ENCODE results near the gene RUNX2.
A peak's percentile ranks its signal among the peaks of the same experiment; 100 is the strongest.

The RUNX2 gene

GRCh38 chr6:45689926-45690615 lies 361.9 kb downstream of the RUNX2 start:
- DNase-seq, result no peak

GRCh38 chr6:45690846-45691245 lies 362.7 kb downstream of the RUNX2 start:
- DNase-seq, result no peak

GRCh38 chr6:45691426-45691825 lies 363.3 kb downstream of the RUNX2 start:
- no peak for DNase-seq

- no peak for DNase-seq
Measured at GRCh38 chr6:45692021-45692420, 363.9 kb downstream of the RUNX2 start.

GRCh38 chr6:45696738-45697137 lies 368.6 kb downstream of the RUNX2 start:
- no peak for DNase-seq

GRCh38 chr6:45697605-45698004 lies 369.5 kb downstream of the RUNX2 start:
- no peak for DNase-seq

- DNase-seq, result no peak
Measured at GRCh38 chr6:45698046-45698445, 369.9 kb downstream of the RUNX2 start.

- no peak for DNase-seq
Measured at GRCh38 chr6:45699663-45700062, 371.5 kb downstream of the RUNX2 start.

- DNase-seq, result no peak
Measured at GRCh38 chr6:45702849-45703739, 375.0 kb downstream of the RUNX2 start.

- no peak for DNase-seq
Measured at GRCh38 chr6:45704056-45704800, 376.1 kb downstream of the RUNX2 start.

GRCh38 chr6:45705137-45705855 lies 377.2 kb downstream of the RUNX2 start:
- no peak for DNase-seq

GRCh38 chr6:45706319-45706718 lies 378.2 kb downstream of the RUNX2 start:
- DNase-seq, result no peak

GRCh38 chr6:45707176-45707575 lies 379.0 kb downstream of the RUNX2 start:
- no peak for DNase-seq

GRCh38 chr6:45709781-45710220 lies 381.7 kb downstream of the RUNX2 start:
- DNase-seq, result no peak

GRCh38 chr6:45710304-45710821 lies 382.2 kb downstream of the RUNX2 start:
- DNase-seq, result peak; percentile 21

GRCh38 chr6:45712076-45712475 lies 383.9 kb downstream of the RUNX2 start:
- no peak for DNase-seq

GRCh38 chr6:45712786-45713185 lies 384.7 kb downstream of the RUNX2 start:
- no peak for DNase-seq

Measured in CD4-positive, alpha-beta T cell treated with Interleukin-12 subunit alpha and Interleukin-12 subunit beta, for 1 hour (primary cell).